ENCODE results near the gene MIB1. TPM values are rescaled to one million over a fixed set of nuclear protein-coding genes. Genes with fewer than 3 reads are reported as not detected.

MIB1 gene
- total RNA-seq, 1 experiment from 2014 or later, result 53.0 TPM

DNA sequence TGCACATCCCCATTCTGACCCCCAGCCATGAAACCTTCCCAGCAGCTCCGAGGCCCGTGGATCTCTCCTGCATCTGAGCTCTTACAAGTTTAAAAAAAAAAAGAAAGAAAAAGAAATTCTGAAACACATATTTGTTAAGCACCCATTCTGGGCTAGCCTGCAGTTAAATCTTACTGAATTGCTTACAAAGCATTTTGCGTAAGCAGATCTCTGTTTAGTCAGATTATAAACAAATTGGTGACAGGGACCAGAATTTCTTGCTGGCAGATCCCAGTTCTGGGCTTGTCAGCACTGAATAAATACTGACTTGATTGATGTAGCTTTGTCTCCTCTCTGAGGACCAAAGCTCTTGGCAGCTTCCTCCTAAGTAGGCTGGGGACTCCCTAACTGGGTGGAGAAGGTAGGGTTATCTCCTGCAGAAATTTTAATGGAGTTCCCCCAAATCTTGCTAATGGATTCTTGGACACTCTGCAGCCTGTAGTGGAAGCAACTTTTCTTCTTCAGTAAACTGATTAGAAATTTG, 160.9 kb downstream of the MIB1 start:
- DNase-seq (ENCODE audit: low read depth in 1 of 2, low spot score in 2 of 2), result no peak

DNA sequence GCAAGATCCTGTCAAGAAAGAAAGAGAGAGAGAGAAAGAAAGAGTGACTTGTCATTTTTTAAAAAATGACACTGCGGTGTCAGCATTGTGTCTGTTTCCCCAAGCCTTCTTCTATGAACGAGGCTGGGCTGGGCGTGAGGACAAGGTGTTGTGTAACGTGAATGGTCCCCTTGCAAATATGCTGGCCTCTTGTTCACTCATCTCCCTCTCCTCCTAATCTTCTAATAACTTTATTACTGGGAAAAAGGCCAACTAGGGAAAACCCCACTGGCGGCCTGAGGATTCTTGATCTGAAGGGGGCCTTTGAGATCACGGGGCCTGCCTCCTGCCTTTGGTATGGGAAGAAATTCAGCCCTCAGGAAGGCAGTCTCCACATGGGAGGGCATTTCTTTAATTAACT, 163.1 kb downstream of the MIB1 start:
- Histone ChIP-seq H3K9me3 (replicated peaks) (no peaks in the 10 kb centered on the region), H3K27ac (no peak overlapping the region), H3K36me3 (no peaks in the 10 kb centered on the region), H3K27me3 (replicated peaks) (no peaks in the 10 kb centered on the region), H3K4me3 (no peak overlapping the region), H3K4me1 (replicated peaks) (no peaks in the 10 kb centered on the region)
- no peak for DNase-seq (ENCODE audit: low read depth in 1 of 2, low spot score in 2 of 2)

More for the DNA sequence above, 160.9 kb downstream of the MIB1 start:
- Histone ChIP-seq H3K9me3 (replicated peaks) (no peaks in the 10 kb centered on the region), H3K4me3 (no peak overlapping the region), H3K36me3 (no peaks in the 10 kb centered on the region), H3K27ac (no peak overlapping the region), H3K27me3 (replicated peaks) (no peaks in the 10 kb centered on the region), H3K4me1 (replicated peaks) (no peaks in the 10 kb centered on the region)

DNA sequence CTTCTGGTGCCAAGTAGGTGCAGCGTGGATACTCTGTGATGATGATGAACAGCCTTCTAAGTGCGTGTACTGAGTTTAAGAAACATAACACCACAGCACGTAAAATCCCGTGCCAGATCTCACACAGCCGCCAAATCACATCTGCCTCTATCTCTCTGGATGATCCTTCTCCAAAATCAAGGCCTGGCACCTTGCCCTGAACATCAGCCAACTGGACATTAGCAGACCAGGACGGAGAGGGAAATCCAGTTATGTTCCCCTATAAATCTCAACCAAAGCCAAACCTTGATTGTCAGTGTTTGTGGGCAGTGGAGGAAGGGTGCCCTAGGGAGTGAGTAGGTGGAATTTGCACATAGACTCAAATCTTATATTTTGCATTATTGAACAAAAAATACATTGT, 164.3 kb downstream of the MIB1 start:
- Histone ChIP-seq H3K4me3 (no peak overlapping the region), H3K36me3 (no peaks in the 10 kb centered on the region), H3K27ac (no peak overlapping the region), H3K4me1 (replicated peaks) (no peaks in the 10 kb centered on the region), H3K9me3 (replicated peaks) (no peaks in the 10 kb centered on the region), H3K27me3 (replicated peaks) (no peaks in the 10 kb centered on the region)
- DNase-seq (ENCODE audit: low read depth in 1 of 2, low spot score in 2 of 2), result no peak

DNA sequence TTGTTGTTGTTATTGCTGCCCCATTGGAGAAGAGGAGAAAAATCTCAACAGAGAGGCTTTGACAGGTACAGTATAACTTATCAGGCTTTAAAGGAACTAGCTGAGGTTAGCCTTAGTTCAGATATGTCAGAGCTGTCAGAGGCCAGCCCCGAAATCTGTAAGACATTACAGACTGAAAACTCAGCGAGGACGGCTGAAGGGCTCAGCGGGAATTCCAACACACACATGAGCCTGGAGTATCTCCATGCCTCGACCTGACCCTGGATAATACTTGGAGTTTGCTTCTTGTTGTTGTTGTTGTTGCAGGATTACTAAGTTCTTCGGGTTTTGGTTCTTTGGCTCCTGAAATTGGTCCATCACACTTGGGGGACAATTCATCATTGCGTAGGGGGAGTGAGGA, 166.9 kb downstream of the MIB1 start:
- Histone ChIP-seq H3K27me3 (replicated peaks) (no peaks in the 10 kb centered on the region; the same call in 1 of the 2 replicates), H3K4me3 (no peak overlapping the region), H3K36me3 (no peaks in the 10 kb centered on the region), H3K27ac (no peak overlapping the region), H3K4me1 (replicated peaks) (no peaks in the 10 kb centered on the region), H3K9me3 (replicated peaks) (no peaks in the 10 kb centered on the region)
- DNase-seq (ENCODE audit: low read depth in 1 of 2, low spot score in 2 of 2), result no peak

DNA sequence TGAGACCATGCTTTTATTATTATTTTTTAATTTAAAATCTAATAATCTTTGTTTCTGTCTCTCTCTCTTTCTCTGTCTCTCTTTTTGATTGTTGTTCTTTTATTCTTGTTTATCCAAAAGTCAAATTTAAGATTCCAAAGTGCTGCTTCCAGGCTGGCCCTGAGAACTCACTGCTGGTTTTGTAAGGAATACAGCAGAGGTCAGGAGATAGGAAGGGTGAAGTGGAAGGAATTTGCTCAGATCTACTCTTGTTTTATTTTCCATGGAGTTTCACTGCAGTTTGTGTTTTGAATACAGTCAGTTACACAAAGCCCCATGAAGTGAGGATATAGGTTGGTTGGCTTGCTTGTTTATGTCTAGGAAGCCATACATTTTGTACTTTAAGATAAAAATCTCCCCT, 168.1 kb downstream of the MIB1 start:
- Histone ChIP-seq H3K27ac (no peak overlapping the region), H3K36me3 (no peaks in the 10 kb centered on the region), H3K9me3 (replicated peaks) (no peaks in the 10 kb centered on the region), H3K27me3 (replicated peaks) (no peaks in the 10 kb centered on the region; the same call in 1 of the 2 replicates), H3K4me1 (replicated peaks) (no peaks in the 10 kb centered on the region), H3K4me3 (no peak overlapping the region)
- no peak for DNase-seq (ENCODE audit: low read depth in 1 of 2, low spot score in 2 of 2)

DNA sequence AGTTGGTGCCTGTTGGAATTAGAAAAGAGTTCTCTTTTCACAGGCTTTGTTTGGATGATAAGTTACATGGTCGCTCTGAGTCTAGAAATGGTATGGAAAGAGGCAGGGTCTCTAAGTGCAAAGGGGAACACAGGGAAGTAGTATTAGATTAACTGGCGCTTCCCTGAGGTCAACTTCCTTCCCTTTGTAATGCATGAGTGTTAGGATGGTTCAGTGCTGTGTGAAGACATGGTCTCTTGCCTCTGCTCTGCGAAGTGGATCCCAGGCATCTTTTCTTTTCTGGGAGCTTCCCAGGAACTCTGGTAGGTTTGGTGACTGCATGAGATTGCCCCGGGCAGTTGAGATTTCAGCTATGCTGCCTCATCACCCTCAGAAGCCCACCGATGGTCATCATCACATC, 170.3 kb downstream of the MIB1 start:
- Histone ChIP-seq H3K4me3 (no peak overlapping the region), H3K4me1 (replicated peaks) (no peaks in the 10 kb centered on the region), H3K36me3 (no peaks in the 10 kb centered on the region), H3K9me3 (replicated peaks) (no peaks in the 10 kb centered on the region), H3K27ac (no peak overlapping the region), H3K27me3 (replicated peaks) (no peaks in the 10 kb centered on the region; the same call in 1 of the 2 replicates)
- no peak for DNase-seq (ENCODE audit: low read depth in 1 of 2, low spot score in 2 of 2)

DNA sequence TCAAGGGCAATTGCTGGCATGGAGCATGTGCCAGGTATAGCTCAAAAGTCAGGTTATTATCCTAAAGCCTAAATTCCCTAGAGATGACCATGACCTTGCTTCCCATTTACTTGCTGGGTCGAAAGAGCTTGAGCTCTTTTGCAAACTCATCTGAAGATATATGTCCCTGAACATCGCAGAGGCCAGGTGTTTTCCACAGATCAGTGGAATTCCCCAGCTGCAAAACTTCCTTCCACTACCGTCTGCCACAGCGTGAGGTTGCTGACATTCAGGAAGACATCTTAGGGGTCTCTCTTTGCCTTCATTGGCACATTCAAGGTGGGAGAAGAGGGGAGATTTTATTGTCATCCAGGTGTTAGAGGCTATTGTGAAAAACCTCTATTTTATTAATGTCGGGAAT, 171.0 kb downstream of the MIB1 start:
- no peak for DNase-seq (ENCODE audit: low read depth in 1 of 2, low spot score in 2 of 2)
- Histone ChIP-seq H3K27me3 (replicated peaks) (no peaks in the 10 kb centered on the region; the same call in 1 of the 2 replicates), H3K4me1 (replicated peaks) (no peaks in the 10 kb centered on the region), H3K36me3 (no peaks in the 10 kb centered on the region), H3K4me3 (no peak overlapping the region), H3K27ac (no peak overlapping the region), H3K9me3 (replicated peaks) (no peaks in the 10 kb centered on the region)

DNA sequence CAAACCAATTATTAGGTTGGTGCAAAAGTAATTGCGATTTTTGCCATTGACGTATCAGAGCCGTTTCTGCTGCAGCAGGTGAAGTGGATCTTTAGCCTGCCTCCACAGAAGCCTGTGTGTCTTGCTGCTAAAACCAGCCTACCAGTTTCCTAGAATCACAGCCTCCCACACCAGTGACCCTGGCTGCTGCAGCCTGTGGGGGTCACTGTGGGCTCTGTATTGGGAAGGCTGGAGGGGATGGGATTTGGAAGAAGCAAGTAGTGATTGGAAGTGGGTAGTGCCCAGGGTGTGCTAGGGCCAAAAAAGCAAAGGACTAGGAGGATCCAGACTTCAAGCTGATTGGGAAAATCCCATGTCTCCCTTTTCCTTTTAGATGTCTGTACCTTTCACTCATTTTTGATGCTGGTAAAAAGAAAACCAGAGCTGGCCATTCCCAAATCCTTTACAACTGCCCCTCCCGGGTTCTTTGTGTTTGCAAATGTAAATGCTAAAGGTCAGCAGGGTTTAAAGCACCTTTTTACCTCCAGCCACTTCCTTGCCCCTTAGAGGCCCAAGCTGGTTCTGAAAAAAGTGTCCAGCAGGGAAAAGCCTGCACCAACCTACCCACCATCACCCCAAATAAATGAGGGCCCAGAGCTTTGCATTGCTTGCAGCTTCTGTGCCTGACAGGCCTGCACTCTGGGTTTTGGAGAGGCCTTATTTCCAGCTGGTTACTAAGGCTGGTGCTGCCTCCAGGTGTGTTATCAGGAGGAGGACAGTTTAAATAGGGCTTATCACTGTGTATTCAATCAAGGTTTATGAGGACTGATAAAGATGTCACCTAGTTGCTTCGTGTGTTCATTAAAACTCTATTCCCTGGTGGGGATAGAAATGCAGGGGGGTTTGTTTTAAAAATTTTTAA, 172.0 kb downstream of the MIB1 start:
- no peak for DNase-seq (ENCODE audit: low read depth in 1 of 2, low spot score in 2 of 2)
- Histone ChIP-seq H3K27me3 (replicated peaks) (no peaks in the 10 kb centered on the region; the same call in 1 of the 2 replicates), H3K4me1 (replicated peaks) (no peaks in the 10 kb centered on the region), H3K27ac (no peak overlapping the region), H3K9me3 (replicated peaks) (no peaks in the 10 kb centered on the region), H3K4me3 (no peak overlapping the region), H3K36me3 (no peaks in the 10 kb centered on the region)

DNA sequence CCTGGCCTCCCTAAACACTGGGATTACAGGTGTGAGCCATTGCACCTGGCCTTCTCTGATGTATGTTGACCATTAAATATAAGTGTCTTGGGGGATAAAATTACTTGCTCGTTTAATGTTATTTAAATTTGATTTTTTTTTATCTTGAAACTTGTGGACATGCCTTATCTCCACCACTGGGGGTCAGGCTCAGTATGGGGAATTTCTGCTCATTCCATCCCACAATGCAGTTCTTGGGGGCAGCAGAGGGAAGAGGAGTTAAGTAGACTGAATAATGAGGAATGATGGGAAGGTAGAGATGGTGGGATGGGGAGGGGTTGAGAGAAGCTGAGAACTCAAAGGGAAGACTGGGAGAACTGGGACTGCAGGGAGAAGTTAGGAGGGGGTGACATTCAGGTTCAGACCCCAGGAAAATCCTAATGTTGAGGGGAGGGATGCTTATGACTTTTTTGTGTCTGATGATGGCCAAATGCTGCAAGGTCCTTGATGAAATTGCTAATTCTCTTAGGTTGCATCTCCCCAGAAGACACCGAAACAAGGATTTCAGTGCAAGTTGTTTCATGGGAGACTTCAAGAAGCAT, 174.2 kb downstream of the MIB1 start:
- Histone ChIP-seq H3K4me3 (no peak overlapping the region), H3K27ac (no peak overlapping the region), H3K36me3 (no peaks in the 10 kb centered on the region), H3K27me3 (replicated peaks) (no peaks in the 10 kb centered on the region; the same call in 1 of the 2 replicates), H3K4me1 (replicated peaks) (no peaks in the 10 kb centered on the region), H3K9me3 (replicated peaks) (peaks cover 4% of the 10 kb centered on the region; the same call in 1 of the 2 replicates)
- DNase-seq (ENCODE audit: low read depth in 1 of 2, low spot score in 2 of 2), result peak in 1 of 2 experiments; percentile 14

DNA sequence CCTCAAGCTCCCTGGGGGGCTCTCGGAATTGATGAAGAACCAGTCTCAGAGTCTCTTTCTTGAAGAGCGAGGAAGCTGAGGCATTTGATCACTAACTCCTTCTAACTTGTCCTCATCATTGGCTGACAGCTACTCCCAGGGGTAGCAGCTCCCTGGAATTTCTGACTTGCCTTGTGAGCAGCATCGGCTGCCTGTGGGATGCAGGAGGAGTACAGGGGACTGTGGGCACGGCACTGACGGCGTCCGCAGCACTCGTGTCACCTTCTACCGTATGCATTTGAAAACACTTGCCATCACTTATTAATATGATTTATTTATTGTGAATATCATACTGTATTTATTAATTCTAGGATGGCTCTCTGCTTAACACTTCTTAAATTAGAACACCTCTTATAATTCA, 175.0 kb downstream of the MIB1 start:
- Histone ChIP-seq H3K4me3 (no peak overlapping the region), H3K27me3 (replicated peaks) (no peaks in the 10 kb centered on the region; the same call in 1 of the 2 replicates), H3K36me3 (no peaks in the 10 kb centered on the region), H3K9me3 (replicated peaks) (peaks cover 4% of the 10 kb centered on the region; the same call in 1 of the 2 replicates), H3K4me1 (replicated peaks) (no peaks in the 10 kb centered on the region), H3K27ac (no peak overlapping the region)
- DNase-seq (ENCODE audit: low read depth in 1 of 2, low spot score in 2 of 2), result no peak

DNA sequence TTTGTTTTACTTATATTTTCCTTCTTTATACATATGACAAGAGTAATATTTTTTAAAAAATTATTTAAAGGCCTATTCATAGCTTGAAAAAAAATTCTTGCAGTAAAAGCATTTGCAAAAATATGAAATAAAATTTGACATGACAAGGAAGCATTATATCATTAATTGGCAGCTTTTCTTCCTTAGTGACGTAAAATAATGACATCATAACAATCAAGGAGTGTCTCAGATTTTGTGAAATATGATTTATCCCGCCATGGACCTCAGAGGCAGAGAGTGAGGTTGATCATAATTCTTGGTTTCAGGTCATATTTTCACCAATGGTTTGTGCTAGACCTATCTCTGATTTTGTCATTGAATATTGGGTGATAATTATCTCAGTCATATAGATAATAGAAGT, 176.0 kb downstream of the MIB1 start:
- Histone ChIP-seq H3K27me3 (replicated peaks) (no peaks in the 10 kb centered on the region; the same call in 1 of the 2 replicates), H3K36me3 (no peaks in the 10 kb centered on the region), H3K4me1 (replicated peaks) (no peaks in the 10 kb centered on the region), H3K27ac (no peak overlapping the region), H3K9me3 (replicated peaks) (peaks cover 4% of the 10 kb centered on the region; the same call in 1 of the 2 replicates), H3K4me3 (no peak overlapping the region)
- no peak for DNase-seq (ENCODE audit: low read depth in 1 of 2, low spot score in 2 of 2)

DNA sequence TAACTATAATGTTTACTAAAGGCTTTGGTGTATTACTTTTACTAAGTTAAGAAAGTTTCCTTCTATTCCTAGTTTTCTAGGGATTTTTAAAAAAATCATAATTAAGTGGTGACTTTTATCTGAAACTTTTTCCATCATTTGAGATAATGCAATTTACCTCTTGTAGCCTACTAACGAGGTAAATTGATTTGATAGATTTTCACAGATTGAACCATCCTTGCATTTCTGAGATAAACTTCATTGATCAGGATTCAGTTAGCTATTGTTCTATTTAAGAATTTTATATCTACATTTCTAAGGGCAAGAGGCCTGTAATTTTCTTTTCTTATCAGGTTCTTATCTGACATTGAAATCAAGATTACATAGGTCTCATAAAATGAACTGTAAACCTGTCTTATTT, 178.1 kb downstream of the MIB1 start:
- H3K4me1 ChIP-seq (replicated peaks), result no peaks in the 10 kb centered on the region
- H3K27ac ChIP-seq, result no peak overlapping the region
- no peak for DNase-seq (ENCODE audit: low read depth in 1 of 2, low spot score in 2 of 2)
- H3K9me3 ChIP-seq (replicated peaks), result peaks cover 4% of the 10 kb centered on the region; the same call in 1 of the 2 replicates
- no peaks in the 10 kb centered on the region for H3K27me3 ChIP-seq (replicated peaks)
- H3K4me3 ChIP-seq, result no peak overlapping the region
- no peaks in the 10 kb centered on the region for H3K36me3 ChIP-seq

Measured in SJSA1 (cell line).